H9 (cell line): ENCODE data around the gene SEMA3F. TPM values are rescaled to one million over a fixed set of nuclear protein-coding genes. Genes with fewer than 3 reads are reported as not detected.

Experiments used
- DNase-seq: peaks from one replicate; pipeline ENCODE4 v3.0.0-alpha.2; 2017
- H2AFZ ChIP-seq: one replicate; pipeline ENCODE4 v1.6.1; 2013; ENCODE audit warnings: mild to moderate bottlenecking, low read length, control low read depth, moderate library complexity
- H2AK5ac ChIP-seq: 2 replicates; pipeline ENCODE4 v1.6.1; 2013; ENCODE audit warnings: low read length, control low read depth, mixed read lengths; ENCODE audit not compliant: insufficient read length
- H2BK120ac ChIP-seq: one replicate; pipeline ENCODE4 v1.6.1; 2013; ENCODE audit warnings: low read depth, mild to moderate bottlenecking, low read length, control low read depth, inconsistent platforms; ENCODE audit not compliant: poor library complexity, severe bottlenecking
- H2BK12ac ChIP-seq: 2 replicates; pipeline ENCODE4 v1.6.1; 2013; ENCODE audit warnings: low read length, control low read depth, mixed read lengths, low read depth; ENCODE audit not compliant: insufficient read length
- H2BK15ac ChIP-seq: 2 replicates; pipeline ENCODE4 v1.6.1; 2013; ENCODE audit warnings: low read depth, low read length, control low read depth
- H2BK20ac ChIP-seq: one replicate; pipeline ENCODE4 v1.6.1; 2013; ENCODE audit warnings: low read depth, mild to moderate bottlenecking, low read length, control low read depth, inconsistent platforms; ENCODE audit not compliant: poor library complexity, severe bottlenecking
- H2BK5ac ChIP-seq: 2 replicates; pipeline ENCODE4 v1.6.1; 2013; ENCODE audit warnings: low read length, control low read depth, mixed read lengths; ENCODE audit not compliant: insufficient read length
- H3K14ac ChIP-seq: 2 replicates; pipeline ENCODE4 v1.6.1; 2013; ENCODE audit warnings: low read length, control low read depth; ENCODE audit not compliant: insufficient read depth
- H3K18ac ChIP-seq: 2 replicates; pipeline ENCODE4 v1.6.1; 2013; ENCODE audit warnings: low read depth, mild to moderate bottlenecking, mixed read lengths, low read length, control low read depth; ENCODE audit not compliant: insufficient read length
- H3K23ac ChIP-seq: 2 replicates; pipeline ENCODE4 v1.6.1; 2013; ENCODE audit warnings: low read length, control low read depth, mixed read lengths, low read depth; ENCODE audit not compliant: insufficient read length
- H3K23me2 ChIP-seq: 2 replicates; pipeline ENCODE4 v1.6.1; 2013; ENCODE audit warnings: low read depth, mild to moderate bottlenecking, mixed read lengths, low read length, control low read depth; ENCODE audit not compliant: insufficient read length, poor library complexity, severe bottlenecking
- H3K27ac ChIP-seq: 2 replicates; pipeline ENCODE4 v1.5.1; 2013; ENCODE audit warnings: low read length, control low read depth, mixed read lengths, low read depth; ENCODE audit not compliant: insufficient read length
- H3K27me3 ChIP-seq: 2 replicates; pipeline ENCODE4 v1.6.1; 2013; ENCODE audit warnings: low read length, control low read depth, inconsistent platforms; ENCODE audit not compliant: insufficient read depth
- H3K4ac ChIP-seq: 2 replicates; pipeline ENCODE4 v1.6.1; 2013; ENCODE audit warnings: low read depth, mild to moderate bottlenecking, control low read depth, inconsistent platforms, low read length, moderate library complexity
- H3K4me1 ChIP-seq: 2 replicates; pipeline ENCODE4 v1.6.1; 2013; ENCODE audit warnings: low read length, control low read depth, inconsistent platforms; ENCODE audit not compliant: insufficient read depth
- H3K4me2 ChIP-seq: 2 replicates; pipeline ENCODE4 v1.6.1; 2013; ENCODE audit warnings: low read length, control low read depth, mixed read lengths; ENCODE audit not compliant: insufficient read length, insufficient read depth
- H3K56ac ChIP-seq: 2 replicates; pipeline ENCODE4 v1.6.1; 2013; ENCODE audit warnings: low read depth, mild to moderate bottlenecking, mixed read lengths, low read length, control low read depth; ENCODE audit not compliant: insufficient read length
- H3K79me1 ChIP-seq: 2 replicates; pipeline ENCODE4 v1.6.1; 2013; ENCODE audit warnings: low read depth, mild to moderate bottlenecking, moderate library complexity, low read length, control low read depth, inconsistent platforms; ENCODE audit not compliant: insufficient read depth, poor library complexity, severe bottlenecking
- H3K79me2 ChIP-seq: 2 replicates; pipeline ENCODE4 v1.6.1; 2013; ENCODE audit warnings: low read length, control low read depth, inconsistent platforms; ENCODE audit not compliant: insufficient read depth
- H3K9ac ChIP-seq: 2 replicates; pipeline ENCODE4 v1.6.1; 2013; ENCODE audit warnings: low read length, control low read depth, mixed read lengths; ENCODE audit not compliant: insufficient read length; ENCODE audit errors: extremely low read depth
- H3K9me3 ChIP-seq: one replicate; pipeline ENCODE4 v1.6.1; 2013; ENCODE audit warnings: low read depth, low read length, inconsistent platforms; ENCODE audit not compliant: control insufficient read depth
- H3T11ph ChIP-seq: one replicate; pipeline ENCODE4 v1.6.1; 2013; ENCODE audit warnings: mild to moderate bottlenecking, low read length, control low read depth, inconsistent platforms
- H4K20me1 ChIP-seq: one replicate; pipeline ENCODE4 v1.6.1; 2013; ENCODE audit not compliant: control insufficient read depth, insufficient read length, insufficient read depth
- H4K5ac ChIP-seq: 2 replicates; pipeline ENCODE4 v1.6.1; 2013; ENCODE audit warnings: low read depth, mild to moderate bottlenecking, mixed read lengths, low read length, control low read depth; ENCODE audit not compliant: insufficient read length
- H4K8ac ChIP-seq: replicated peaks from 2 replicates; pipeline ENCODE4 v1.6.1; 2013; ENCODE audit warnings: low read length, control low read depth, mixed read lengths, low read depth; ENCODE audit not compliant: insufficient read length
- H4K91ac ChIP-seq: 2 replicates; pipeline ENCODE4 v1.6.1; 2013; ENCODE audit warnings: low read depth, mild to moderate bottlenecking, moderate library complexity, mixed read lengths, low read length, control low read depth; ENCODE audit not compliant: insufficient read length
- H3K27ac Mint-ChIP-seq, 3 experiments: 2 replicates in 2 of 3; 3 replicates in 1 of 3; pipeline ENCODE4 v1.8.0; 2020 to 2021; ENCODE audit warnings: mixed read lengths in 3 of 3, mild to moderate bottlenecking in 1 of 3, moderate library complexity in 1 of 3
- H3K27me3 Mint-ChIP-seq: 2 replicates; pipeline ENCODE4 v1.8.0; 2021; ENCODE audit warnings: low read depth, mild to moderate bottlenecking, moderate library complexity, mixed read lengths
- H3K36me3 Mint-ChIP-seq, 3 experiments: 2 replicates in 2 of 3; 3 replicates in 1 of 3; pipeline ENCODE4 v1.8.0; 2020 to 2021; ENCODE audit warnings: low read depth in 3 of 3, mixed read lengths in 3 of 3; ENCODE audit not compliant: insufficient read depth in 1 of 3
- H3K4me1 Mint-ChIP-seq, 2 experiments: 2 replicates each; pipeline ENCODE4 v1.8.0; 2020; ENCODE audit warnings: mixed read lengths in 2 of 2
- H3K4me3 Mint-ChIP-seq, 2 experiments: 2 replicates in 1 of 2; 3 replicates in 1 of 2; pipeline ENCODE4 v1.8.0; 2020 to 2021; ENCODE audit warnings: mild to moderate bottlenecking in 2 of 2, mixed read lengths in 2 of 2, moderate library complexity in 1 of 2
- H3K9me3 Mint-ChIP-seq, 2 experiments: 2 replicates in 1 of 2; 3 replicates in 1 of 2; pipeline ENCODE4 v1.8.0; 2020; ENCODE audit warnings: mild to moderate bottlenecking in 2 of 2, mixed read lengths in 2 of 2, moderate library complexity in 1 of 2
- WGBS: extraction: QIAGEN DNeasy Blood & Tissue Kit; methylation state at CpG from one replicate; pipeline ENCODE4 v1.1.7; 2013; ENCODE audit warnings: missing lambda C conversion rate, low lambda C conversion rate, mixed read lengths; ENCODE audit not compliant: insufficient read length; ENCODE audit errors: extremely low coverage; 5-methylcytosine and 5-hydroxymethylcytosine counted together
- total RNA-seq: library from RNA; stranded (reverse); gene quantifications from 2 replicates; pipeline ENCODE4 v1.2.1, GENCODE V29; 2021
- TF ChIP-seq, protein P1 (sequence below): fragments of 200-600 bp; sonication (generic); conservative IDR thresholded peaks from 3 replicates; pipeline ENCODE4 v1.8.0; 2021; ENCODE audit warnings: antibody characterized with exemption, mild to moderate bottlenecking

Gene SEMA3F
- total RNA-seq, 1 experiment from 2014 or later, result 14.3 TPM

DNA sequence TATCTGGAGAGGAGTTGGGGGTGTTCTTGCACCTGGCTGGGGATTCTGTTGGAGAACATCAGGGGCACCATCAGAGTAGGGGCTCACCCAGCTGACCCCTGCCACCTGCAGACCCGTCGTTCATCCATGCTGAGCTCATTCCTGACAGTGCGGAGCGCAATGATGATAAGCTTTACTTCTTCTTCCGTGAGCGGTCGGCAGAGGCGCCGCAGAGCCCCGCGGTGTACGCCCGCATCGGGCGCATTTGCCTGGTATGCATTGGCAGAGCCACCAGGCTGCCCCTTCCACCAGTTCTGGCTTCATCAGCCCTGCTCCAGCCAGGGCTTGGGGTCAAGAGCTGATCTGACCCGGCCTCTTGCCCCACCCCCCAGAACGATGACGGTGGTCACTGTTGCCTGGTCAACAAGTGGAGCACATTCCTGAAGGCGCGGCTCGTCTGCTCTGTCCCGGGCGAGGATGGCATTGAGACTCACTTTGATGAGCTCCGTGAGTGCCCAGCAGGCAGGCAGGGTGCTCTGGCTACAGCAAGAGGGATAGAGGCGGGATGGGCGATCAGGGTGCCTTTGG, 27.5 kb downstream of the SEMA3F start:
- no peaks in the 10 kb centered on the region for H3K4me1 ChIP-seq

More for the DNA sequence above, 27.5 kb downstream of the SEMA3F start:
- H3K18ac ChIP-seq, result no peak overlapping the region
- no peaks in the 10 kb centered on the region for H3K27me3 ChIP-seq
- no peak overlapping the region for H4K5ac ChIP-seq
- no peak overlapping the region for H2AFZ ChIP-seq
- H3K79me2 ChIP-seq, result no peaks in the 10 kb centered on the region
- H3K23ac ChIP-seq, result no peak overlapping the region
- H3K79me1 ChIP-seq, result no peaks in the 10 kb centered on the region
- H3K23me2 ChIP-seq, result no peaks in the 10 kb centered on the region
- Mint-ChIP-seq H3K4me3 (no peak overlapping the region), H3K27ac (no peak overlapping the region; a peak in 1 of 7 replicates), H3K27me3 (no peaks in the 10 kb centered on the region), H3K36me3 (peaks cover 26 to 47% (median 36%) of the 10 kb centered on the region in 3 experiments), H3K4me1 (no peaks in the 10 kb centered on the region), H3K9me3 (no peaks in the 10 kb centered on the region)
- H3K27ac ChIP-seq, result no peak overlapping the region
- no peak overlapping the region for H3K4ac ChIP-seq
- H4K8ac ChIP-seq, result no peak overlapping the region
- no peak overlapping the region for H4K91ac ChIP-seq
- no peak overlapping the region for H3T11ph ChIP-seq
- DNase-seq, result no peak
- H4K20me1 ChIP-seq, result no peaks in the 10 kb centered on the region
- H2AK5ac ChIP-seq, result no peak overlapping the region
- TF ChIP-seq, protein P1, sequence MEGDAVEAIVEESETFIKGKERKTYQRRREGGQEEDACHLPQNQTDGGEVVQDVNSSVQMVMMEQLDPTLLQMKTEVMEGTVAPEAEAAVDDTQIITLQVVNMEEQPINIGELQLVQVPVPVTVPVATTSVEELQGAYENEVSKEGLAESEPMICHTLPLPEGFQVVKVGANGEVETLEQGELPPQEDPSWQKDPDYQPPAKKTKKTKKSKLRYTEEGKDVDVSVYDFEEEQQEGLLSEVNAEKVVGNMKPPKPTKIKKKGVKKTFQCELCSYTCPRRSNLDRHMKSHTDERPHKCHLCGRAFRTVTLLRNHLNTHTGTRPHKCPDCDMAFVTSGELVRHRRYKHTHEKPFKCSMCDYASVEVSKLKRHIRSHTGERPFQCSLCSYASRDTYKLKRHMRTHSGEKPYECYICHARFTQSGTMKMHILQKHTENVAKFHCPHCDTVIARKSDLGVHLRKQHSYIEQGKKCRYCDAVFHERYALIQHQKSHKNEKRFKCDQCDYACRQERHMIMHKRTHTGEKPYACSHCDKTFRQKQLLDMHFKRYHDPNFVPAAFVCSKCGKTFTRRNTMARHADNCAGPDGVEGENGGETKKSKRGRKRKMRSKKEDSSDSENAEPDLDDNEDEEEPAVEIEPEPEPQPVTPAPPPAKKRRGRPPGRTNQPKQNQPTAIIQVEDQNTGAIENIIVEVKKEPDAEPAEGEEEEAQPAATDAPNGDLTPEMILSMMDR, result no peak
- no peak overlapping the region for H3K14ac ChIP-seq
- H2BK15ac ChIP-seq, result no peak overlapping the region
- no CpG with 5 or more reads among the region's 26 CpGs for WGBS
- no peak overlapping the region for H2BK5ac ChIP-seq
- no peak overlapping the region for H2BK12ac ChIP-seq
- no peak overlapping the region for H2BK120ac ChIP-seq
- H2BK20ac ChIP-seq, result no peak overlapping the region
- no peak overlapping the region for H3K9ac ChIP-seq
- H3K9me3 ChIP-seq, result no peaks in the 10 kb centered on the region
- H3K4me2 ChIP-seq, result no peak overlapping the region
- no peak overlapping the region for H3K56ac ChIP-seq
